Ishikawa (cell line): ENCODE measurements around the gene PCBP3.

Experiments
- CEBPB ChIP-seq: IDR thresholded peaks from 2 replicates; pipeline ENCODE4 v1.6.1; 2012
- CREB1 ChIP-seq: IDR thresholded peaks from 2 replicates; pipeline ENCODE4 v1.6.1; 2012; ENCODE audit warnings: low read depth
- EGR1 ChIP-seq: IDR thresholded peaks from 2 replicates; pipeline ENCODE4 v1.6.1; 2012
- EP300 ChIP-seq: IDR thresholded peaks from 2 replicates; pipeline ENCODE4 v1.6.1; 2012; ENCODE audit warnings: borderline replicate concordance
- FOXM1 ChIP-seq: IDR thresholded peaks from 2 replicates; pipeline ENCODE4 v1.6.1; 2012; ENCODE audit warnings: low read depth, borderline replicate concordance
- NFIC ChIP-seq: IDR thresholded peaks from 2 replicates; pipeline ENCODE4 v1.6.1; 2012
- RAD21 ChIP-seq: IDR thresholded peaks from 2 replicates; pipeline ENCODE4 v1.6.1; 2012; ENCODE audit warnings: low read depth
- TAF1 ChIP-seq: IDR thresholded peaks from 2 replicates; pipeline ENCODE4 v1.6.1; 2012; ENCODE audit warnings: low read depth, mild to moderate bottlenecking
- TCF12 ChIP-seq: IDR thresholded peaks from 2 replicates; pipeline ENCODE4 v1.6.1; 2012; ENCODE audit warnings: low read depth
- TEAD4 ChIP-seq: IDR thresholded peaks from 2 replicates; pipeline ENCODE4 v1.6.1; 2012
- YY1 ChIP-seq: IDR thresholded peaks from 2 replicates; pipeline ENCODE4 v1.6.1; 2012; ENCODE audit warnings: low read depth
- ZBTB7A ChIP-seq: IDR thresholded peaks from 2 replicates; pipeline ENCODE4 v1.6.1; 2012; ENCODE audit warnings: low read depth
- TF ChIP-seq, protein P1 (sequence below): IDR thresholded peaks from 2 replicates; pipeline ENCODE4 v1.6.1; 2012
- TF ChIP-seq, protein P2 (sequence below): IDR thresholded peaks from 2 replicates; pipeline ENCODE4 v1.6.1; 2012; ENCODE audit warnings: low read depth, mild to moderate bottlenecking
- TF ChIP-seq, protein P3 (sequence below): IDR thresholded peaks from 2 replicates; pipeline ENCODE4 v1.6.1; 2012

PCBP3 gene

DNA sequence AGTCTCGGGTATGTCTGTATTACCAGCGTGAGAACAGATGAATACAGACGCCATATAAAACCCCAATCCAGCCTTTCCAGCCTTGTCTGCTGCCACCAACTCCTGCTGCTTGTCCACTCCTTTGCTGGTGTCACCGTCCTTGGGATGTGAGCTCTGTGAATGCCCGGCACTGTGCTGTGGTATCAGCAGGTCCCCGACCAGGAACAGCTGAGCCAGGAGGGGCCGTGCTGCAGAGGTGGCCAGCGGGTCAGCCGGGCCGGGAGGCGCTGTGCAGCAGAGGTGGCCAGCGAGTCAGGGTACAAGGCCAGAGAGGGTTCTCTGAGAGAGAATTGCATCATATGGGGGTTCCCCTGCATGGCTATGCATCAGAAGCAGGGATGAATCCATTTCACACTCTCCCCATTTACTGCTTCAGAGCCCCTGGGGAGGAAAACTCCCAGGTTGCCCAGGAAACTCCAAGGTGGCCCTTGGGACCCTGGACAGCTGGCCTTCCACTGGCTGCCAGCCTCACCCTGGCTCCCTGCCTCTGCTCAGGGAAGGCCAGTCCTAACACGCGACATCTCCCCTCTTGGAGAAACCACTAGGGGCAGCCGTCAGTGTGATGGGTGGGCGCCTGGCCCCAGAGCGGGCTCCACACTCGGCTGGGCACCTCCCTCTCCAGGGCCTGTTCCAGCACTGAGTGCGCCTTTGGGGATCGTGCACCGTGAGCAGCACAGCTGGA, 215.7 kb downstream of the PCBP3 start:
- TF ChIP-seq, protein P1, sequence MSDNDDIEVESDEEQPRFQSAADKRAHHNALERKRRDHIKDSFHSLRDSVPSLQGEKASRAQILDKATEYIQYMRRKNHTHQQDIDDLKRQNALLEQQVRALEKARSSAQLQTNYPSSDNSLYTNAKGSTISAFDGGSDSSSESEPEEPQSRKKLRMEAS: no peak
- TF ChIP-seq FOXM1 (no peak), EGR1 (no peak), TCF12 (no peak), YY1 (no peak), TAF1 (no peak), ZBTB7A (no peak), CEBPB (no peak)
- TF ChIP-seq, protein P2, sequence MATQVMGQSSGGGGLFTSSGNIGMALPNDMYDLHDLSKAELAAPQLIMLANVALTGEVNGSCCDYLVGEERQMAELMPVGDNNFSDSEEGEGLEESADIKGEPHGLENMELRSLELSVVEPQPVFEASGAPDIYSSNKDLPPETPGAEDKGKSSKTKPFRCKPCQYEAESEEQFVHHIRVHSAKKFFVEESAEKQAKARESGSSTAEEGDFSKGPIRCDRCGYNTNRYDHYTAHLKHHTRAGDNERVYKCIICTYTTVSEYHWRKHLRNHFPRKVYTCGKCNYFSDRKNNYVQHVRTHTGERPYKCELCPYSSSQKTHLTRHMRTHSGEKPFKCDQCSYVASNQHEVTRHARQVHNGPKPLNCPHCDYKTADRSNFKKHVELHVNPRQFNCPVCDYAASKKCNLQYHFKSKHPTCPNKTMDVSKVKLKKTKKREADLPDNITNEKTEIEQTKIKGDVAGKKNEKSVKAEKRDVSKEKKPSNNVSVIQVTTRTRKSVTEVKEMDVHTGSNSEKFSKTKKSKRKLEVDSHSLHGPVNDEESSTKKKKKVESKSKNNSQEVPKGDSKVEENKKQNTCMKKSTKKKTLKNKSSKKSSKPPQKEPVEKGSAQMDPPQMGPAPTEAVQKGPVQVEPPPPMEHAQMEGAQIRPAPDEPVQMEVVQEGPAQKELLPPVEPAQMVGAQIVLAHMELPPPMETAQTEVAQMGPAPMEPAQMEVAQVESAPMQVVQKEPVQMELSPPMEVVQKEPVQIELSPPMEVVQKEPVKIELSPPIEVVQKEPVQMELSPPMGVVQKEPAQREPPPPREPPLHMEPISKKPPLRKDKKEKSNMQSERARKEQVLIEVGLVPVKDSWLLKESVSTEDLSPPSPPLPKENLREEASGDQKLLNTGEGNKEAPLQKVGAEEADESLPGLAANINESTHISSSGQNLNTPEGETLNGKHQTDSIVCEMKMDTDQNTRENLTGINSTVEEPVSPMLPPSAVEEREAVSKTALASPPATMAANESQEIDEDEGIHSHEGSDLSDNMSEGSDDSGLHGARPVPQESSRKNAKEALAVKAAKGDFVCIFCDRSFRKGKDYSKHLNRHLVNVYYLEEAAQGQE: no peak

DNA sequence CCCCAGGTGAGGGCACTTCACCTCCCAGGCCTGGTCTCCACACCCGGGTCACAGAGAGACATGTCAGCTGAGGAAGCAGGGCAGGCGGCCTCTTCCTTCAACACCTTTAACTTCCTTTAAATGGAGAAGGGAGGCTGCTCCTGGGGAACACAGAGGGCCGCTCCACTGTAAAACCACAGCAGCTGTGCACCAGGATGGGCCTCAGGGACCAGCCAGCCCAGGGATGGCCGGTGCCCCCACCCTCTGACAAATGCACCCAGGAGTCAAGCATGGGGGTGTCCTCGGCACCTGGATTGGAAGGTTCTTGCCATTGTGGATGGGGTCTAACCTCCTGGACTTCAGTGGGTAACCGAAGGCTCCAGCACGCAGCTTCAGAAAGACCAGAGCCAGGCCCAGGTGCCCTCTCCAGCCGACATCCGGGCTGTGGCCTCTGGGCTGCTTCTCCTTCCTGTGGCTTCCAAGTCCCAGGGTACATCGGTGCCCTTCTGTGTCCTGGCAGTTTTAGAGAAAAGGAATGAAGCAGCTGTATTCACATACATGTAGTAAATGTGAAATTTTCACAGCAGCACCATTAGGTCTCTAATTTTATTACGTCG, 216.3 kb downstream of the PCBP3 start:
- TF ChIP-seq, protein P3, sequence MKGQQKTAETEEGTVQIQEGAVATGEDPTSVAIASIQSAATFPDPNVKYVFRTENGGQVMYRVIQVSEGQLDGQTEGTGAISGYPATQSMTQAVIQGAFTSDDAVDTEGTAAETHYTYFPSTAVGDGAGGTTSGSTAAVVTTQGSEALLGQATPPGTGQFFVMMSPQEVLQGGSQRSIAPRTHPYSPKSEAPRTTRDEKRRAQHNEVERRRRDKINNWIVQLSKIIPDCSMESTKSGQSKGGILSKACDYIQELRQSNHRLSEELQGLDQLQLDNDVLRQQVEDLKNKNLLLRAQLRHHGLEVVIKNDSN: no peak
- TF ChIP-seq TCF12 (no peak), TAF1 (no peak), TEAD4 (no peak), YY1 (no peak), ZBTB7A (no peak), RAD21 (no peak), NFIC (no peak), CREB1 (no peak), EGR1 (no peak), CEBPB (no peak), FOXM1 (no peak)
- TF ChIP-seq, protein P2: no peak

DNA sequence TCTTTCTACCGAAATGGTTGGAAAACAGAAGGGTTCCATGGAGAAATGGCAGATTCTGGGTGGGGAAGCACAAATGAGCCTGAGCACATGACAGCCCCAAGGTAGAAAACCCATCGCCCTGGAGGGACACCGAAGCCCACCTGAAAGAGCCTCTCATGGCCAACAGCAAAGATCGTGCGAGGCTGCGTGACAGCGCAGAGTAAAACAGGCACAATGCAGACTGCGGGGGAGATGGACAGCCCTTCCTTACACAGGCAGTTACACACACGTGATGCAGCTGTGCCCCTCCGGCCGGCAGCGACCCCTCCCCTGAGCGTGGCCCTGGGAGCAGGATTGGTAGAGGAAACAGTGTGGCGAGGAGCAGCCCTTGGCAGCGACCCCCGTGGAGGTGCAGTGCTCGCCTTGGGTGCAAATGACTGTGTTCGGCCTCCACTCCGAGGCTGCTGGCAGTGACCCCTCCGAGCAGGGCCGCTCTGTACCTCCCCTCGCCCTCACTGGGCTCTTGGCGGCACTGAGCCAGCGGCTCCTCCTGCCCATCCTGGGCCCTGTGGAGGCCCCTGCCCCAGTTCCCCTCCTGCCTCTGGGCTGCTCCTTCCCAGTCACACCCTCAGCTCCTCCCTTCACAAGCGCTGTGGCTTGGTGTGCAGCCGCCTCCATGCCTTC, 217.1 kb downstream of the PCBP3 start:
- no peak for TF ChIP-seq FOXM1
- TF ChIP-seq RAD21: no peak
- TF ChIP-seq, protein P1: no peak
- TF ChIP-seq CEBPB: no peak
- TF ChIP-seq, protein P3: no peak
- no peak for TF ChIP-seq EP300
- TF ChIP-seq EGR1: no peak
- no peak for TF ChIP-seq CREB1
- no peak for TF ChIP-seq TAF1
- TF ChIP-seq ZBTB7A: no peak
- TF ChIP-seq TCF12: no peak
- no peak for TF ChIP-seq YY1
- TF ChIP-seq TEAD4: no peak
- no peak for TF ChIP-seq NFIC
- TF ChIP-seq, protein P2: no peak
